Naive thymus-derived CD4-positive, alpha-beta T cell (primary cell): Measurements from ENCODE around the gene CXorf65. TPM values are rescaled to one million over a fixed set of nuclear protein-coding genes. Genes with fewer than 3 reads are reported as not detected.

Source experiments
- ATAC-seq: fragments of 150-1000 bp; cut with Tn5 transposase; 2 replicates; pipeline ENCODE4 v1.10.0; 2021; ENCODE audit warnings: mild to moderate bottlenecking, moderate library complexity
- CTCF ChIA-PET: fragments of 350-600 bp; sonication (Branson Sonifier 250); formaldehyde crosslinking; loops from one replicate; lab custom pipeline; 2021; ENCODE audit warnings: antibody characterized with exemption; lab: Charles Lee
- POLR2A ChIA-PET: fragments of 350-600 bp; sonication (Branson Sonifier 250); formaldehyde crosslinking; loops from one replicate; lab custom pipeline; 2021; ENCODE audit warnings: antibody characterized with exemption, inconsistent platforms; lab: Charles Lee
- DNase-seq, 9 donors: peaks; one replicate each; pipeline versions ENCODE4 v3.0.0 to v3.0.0-alpha.2; 2020 to 2022; ENCODE audit warnings: mixed read lengths in 1 of 9
- H3K27ac ChIP-seq: one replicate; pipeline ENCODE4 v1.7.0; 2013; ENCODE audit warnings: mild to moderate bottlenecking, low read depth, low read length, moderate library complexity
- H3K27me3 ChIP-seq, 2 donors: one replicate each; pipeline ENCODE4 v1.7.0; 2013; ENCODE audit warnings: low read length in 2 of 2, mild to moderate bottlenecking in 2 of 2, moderate library complexity in 2 of 2; ENCODE audit not compliant: control insufficient read depth in 2 of 2, insufficient read depth in 2 of 2
- H3K36me3 ChIP-seq, 3 experiments: 1 replicate in 2 of 3; 2 replicates in 1 of 3; pipeline ENCODE4 v1.7.0; 2013; ENCODE audit warnings: low read length in 3 of 3, mild to moderate bottlenecking in 3 of 3, moderate library complexity in 1 of 3; ENCODE audit not compliant: insufficient read depth in 3 of 3, control insufficient read depth in 2 of 3
- H3K4me1 ChIP-seq, 2 donors: one replicate each; pipeline ENCODE4 v1.7.0; 2013; ENCODE audit warnings: low read length in 2 of 2, mild to moderate bottlenecking in 2 of 2, moderate library complexity in 1 of 2; ENCODE audit not compliant: control insufficient read depth in 2 of 2, insufficient read depth in 2 of 2
- H3K4me3 ChIP-seq: 2 replicates; pipeline ENCODE4 v1.7.0; 2013; ENCODE audit warnings: mild to moderate bottlenecking, low read length
- H3K9me3 ChIP-seq, 3 experiments: 1 replicate in 2 of 3; 2 replicates in 1 of 3; pipeline ENCODE4 v1.7.0; 2013; ENCODE audit warnings: low read length in 3 of 3; ENCODE audit not compliant: control insufficient read depth in 2 of 3
- H3K27ac Mint-ChIP-seq, 9 donors: one replicate each; pipeline ENCODE4 v1.8.0; 2020 to 2022; ENCODE audit warnings: mixed read lengths in 9 of 9, mild to moderate bottlenecking in 8 of 9, moderate library complexity in 5 of 9, inconsistent platforms in 2 of 9
- H3K27me3 Mint-ChIP-seq, 5 donors: one replicate each; pipeline ENCODE4 v1.8.0; 2021 to 2022; ENCODE audit warnings: mixed read lengths in 5 of 5, mild to moderate bottlenecking in 1 of 5
- H3K36me3 Mint-ChIP-seq, 5 donors: one replicate each; pipeline ENCODE4 v1.8.0; 2020 to 2022; ENCODE audit warnings: mixed read lengths in 5 of 5, mild to moderate bottlenecking in 3 of 5, inconsistent platforms in 1 of 5
- H3K4me1 Mint-ChIP-seq, 7 donors: one replicate each; pipeline ENCODE4 v1.8.0; 2020 to 2022; ENCODE audit warnings: mixed read lengths in 7 of 7, mild to moderate bottlenecking in 3 of 7, inconsistent platforms in 1 of 7
- H3K4me3 Mint-ChIP-seq, 10 donors: one replicate each; pipeline ENCODE4 v1.8.0; 2020 to 2022; ENCODE audit warnings: mild to moderate bottlenecking in 10 of 10, mixed read lengths in 10 of 10, moderate library complexity in 6 of 10, inconsistent platforms in 2 of 10
- H3K9me3 Mint-ChIP-seq, 11 donors: one replicate each; pipeline ENCODE4 v1.8.0; 2020 to 2022; ENCODE audit warnings: mixed read lengths in 11 of 11, mild to moderate bottlenecking in 4 of 11, inconsistent platforms in 1 of 11, moderate library complexity in 1 of 11
- intact Hi-C, 2 donors: fragments of 100-400 bp; cut with micrococcal nuclease; formaldehyde crosslinking; loops; one replicate each; pipeline ENCODE4 v1.15.1; 2023
- polyA plus RNA-seq, 2 donors: library from polyadenylated mRNA; unstranded; fragments of 300-500 nt; fragmentation: Illumina TruSeq; gene quantifications; one replicate each; pipeline ENCODE4 v1.2.3, GENCODE V29; 2021
- total RNA-seq, 6 experiments: library from RNA in 5 of 6; stranded (reverse) in 5 of 6; gene quantifications; 1 replicate in 5 of 6; 2 replicates in 1 of 6; pipeline ENCODE4 v1.2.3 and lab custom pipeline; 2021 to 2026

Gene CXorf65
- total and polyA plus RNA-seq, 7 experiments from 2014 or later: 0.31 to 83.4 (median 43.4) TPM

GRCh38 chrX:71103110-71103983 is 3.2 kb downstream of the CXorf65 start:
- Histone ChIP-seq H3K9me3 (no peaks in the 10 kb centered on the region), H3K27me3 (no peaks in the 10 kb centered on the region), H3K4me1 (peaks cover 62 to 74% of the 10 kb centered on the region in 2 donors), H3K36me3 (peaks cover 4 to 6% (median 5%) of the 10 kb centered on the region in 3 experiments), H3K27ac (peak overlapping the region; percentile 82), H3K4me3 (peak overlapping the region; percentile 45)
- H3K27ac Mint-ChIP-seq: peak overlapping the region; percentile 90 to 99 (median 92)
- peaks cover 1 to 35% (median 18%) of the 10 kb centered on the region in 5 donors for H3K36me3 Mint-ChIP-seq
- ATAC-seq: peak; percentile 73
- DNase-seq: peak in 8 of 9 donors; percentile 46 to 61 (median 58)
- H3K27me3 Mint-ChIP-seq: no peaks in the 10 kb centered on the region
- peak overlapping the region; percentile 75 to 98 (median 85) for H3K4me3 Mint-ChIP-seq
- peaks cover 0 to 6% (median 0%) of the 10 kb centered on the region in 11 donors for H3K9me3 Mint-ChIP-seq
- ChIA-PET CTCF (interaction anchor here (0.9 to 4.9 kb wide), 5 partner anchors 8 to 76 kb away, joined by 3 to 59 read pairs (median 18); partner anchors contain the start of genes IL2RG and MED12), POLR2A (interaction anchor here (1.3 to 8.5 kb wide), 4 partner anchors 9 to 81 kb away, joined by 5 to 125 read pairs (median 111); partner anchors contain the start of genes IL2RG and MED12)
- peaks cover 44 to 92% (median 79%) of the 10 kb centered on the region in 7 donors for H3K4me1 Mint-ChIP-seq
- intact Hi-C loops: loop anchor here (1.0 kb wide), 1 partner anchor 8 kb away; the partner anchor contains the start of gene IL2RG (in 2 of the 2)

- ATAC-seq (no peak), DNase-seq (no peak)
- Mint-ChIP-seq H3K27ac (peak overlapping the region; percentile 81 to 99 (median 92)), H3K27me3 (no peaks in the 10 kb centered on the region), H3K4me3 (peak overlapping the region in 7 of 10 donors; percentile 27 to 98 (median 75)), H3K9me3 (peaks cover 0 to 4% (median 0%) of the 10 kb centered on the region in 11 donors), H3K4me1 (peaks cover 43 to 92% (median 75%) of the 10 kb centered on the region in 7 donors), H3K36me3 (peaks cover 0 to 26% (median 12%) of the 10 kb centered on the region in 5 donors)
- intact Hi-C loops: no loop called here
- Histone ChIP-seq H3K9me3 (no peaks in the 10 kb centered on the region), H3K27me3 (no peaks in the 10 kb centered on the region), H3K27ac (peak overlapping the region; percentile 82), H3K4me3 (no peak overlapping the region), H3K4me1 (peaks cover 62 to 75% of the 10 kb centered on the region in 2 donors), H3K36me3 (peaks cover 0 to 1% (median under 1%) of the 10 kb centered on the region in 3 experiments)
- ChIA-PET CTCF (interaction anchor here (1.1 to 4.9 kb wide), 6 partner anchors 9 to 80 kb away, joined by 3 to 59 read pairs (median 12); partner anchors contain the start of genes IL2RG and MED12), POLR2A (interaction anchor here (0.6 to 8.5 kb wide), 8 partner anchors 10 to 430 kb away, joined by 3 to 125 read pairs (median 9); partner anchors contain the start of genes IL2RG, MED12 and OGT)
Measured at GRCh38 chrX:71102292-71102691, 4.2 kb downstream of the CXorf65 start.

- peaks cover 52 to 68% of the 10 kb centered on the region in 2 donors for H3K4me1 ChIP-seq
Measured at GRCh38 chrX:71100581-71101505, 5.7 kb downstream of the CXorf65 start.

GRCh38 chrX:71099736-71100135 is 6.8 kb downstream of the CXorf65 start:
- Histone ChIP-seq H3K4me1 (peaks cover 44 to 59% of the 10 kb centered on the region in 2 donors), H3K9me3 (no peaks in the 10 kb centered on the region), H3K36me3 (no peaks in the 10 kb centered on the region), H3K27me3 (no peaks in the 10 kb centered on the region), H3K27ac (peak overlapping the region; percentile 23), H3K4me3 (no peak overlapping the region)
- no peak for ATAC-seq
- Mint-ChIP-seq H3K4me3 (peak overlapping the region in 8 of 10 donors; percentile 1 to 61 (median 34)), H3K4me1 (peaks cover 30 to 82% (median 64%) of the 10 kb centered on the region in 7 donors), H3K36me3 (peaks cover 0 to 11% (median 0%) of the 10 kb centered on the region in 5 donors), H3K27me3 (peaks cover 0 to 2% (median 0%) of the 10 kb centered on the region in 5 donors), H3K9me3 (peaks cover 0 to 5% (median 0%) of the 10 kb centered on the region in 11 donors), H3K27ac (peak overlapping the region; percentile 18 to 83 (median 76))
- no peak for DNase-seq
- CTCF ChIA-PET: interaction anchor here (0.9 to 4.9 kb wide), 12 partner anchors 8 to 80 kb away, joined by 3 to 59 read pairs (median 4); partner anchors contain the start of genes IL2RG and MED12
- intact Hi-C loops: loop anchor here in 1 of 2 donors (2.0 kb wide), 1 partner anchor 267 kb away; the partner anchor contains the start of gene TAF1
- POLR2A ChIA-PET: interaction anchor here (0.6 to 8.5 kb wide), 9 partner anchors 9 to 79 kb away, joined by 3 to 125 read pairs (median 4); partner anchors contain the start of genes IL2RG, MED12 and SNX12

More at GRCh38 chrX:71100581-71101505, 5.7 kb downstream of the CXorf65 start:
- H3K36me3 ChIP-seq: no peaks in the 10 kb centered on the region
- no peaks in the 10 kb centered on the region for H3K9me3 ChIP-seq
- ChIA-PET POLR2A (interaction anchor here (0.6 to 8.5 kb wide), 9 partner anchors 7 to 431 kb away, joined by 3 to 125 read pairs (median 9); partner anchors contain the start of genes IL2RG and MED12), CTCF (interaction anchor here (0.9 to 4.9 kb wide), 8 partner anchors 11 to 156 kb away, joined by 3 to 59 read pairs (median 11); partner anchors contain the start of genes IL2RG and MED12)
- peak overlapping the region in 7 of 10 donors; percentile 4 to 60 (median 36) for H3K4me3 Mint-ChIP-seq
- no peak overlapping the region for H3K4me3 ChIP-seq
- DNase-seq (peak in 1 of 9 donors; percentile 44), ATAC-seq (no peak)
- no peaks in the 10 kb centered on the region for H3K27me3 ChIP-seq
- H3K27ac Mint-ChIP-seq: peak overlapping the region; percentile 44 to 99 (median 86)
- intact Hi-C loops: no loop called here
- peaks cover 34 to 80% (median 63%) of the 10 kb centered on the region in 7 donors for H3K4me1 Mint-ChIP-seq
- peaks cover 0 to 2% (median 0%) of the 10 kb centered on the region in 5 donors for H3K27me3 Mint-ChIP-seq
- H3K36me3 Mint-ChIP-seq: peaks cover 0 to 15% (median 4%) of the 10 kb centered on the region in 5 donors
- H3K9me3 Mint-ChIP-seq: peaks cover 0 to 2% (median 0%) of the 10 kb centered on the region in 11 donors
- peak overlapping the region; percentile 58 for H3K27ac ChIP-seq

- ATAC-seq (no peak), DNase-seq (no peak)
- Mint-ChIP-seq H3K36me3 (peaks cover 0 to 4% (median 0%) of the 10 kb centered on the region in 5 donors), H3K9me3 (peaks cover 0 to 5% (median 0%) of the 10 kb centered on the region in 11 donors), H3K4me1 (peaks cover 23 to 75% (median 57%) of the 10 kb centered on the region in 7 donors), H3K4me3 (peak overlapping the region in 8 of 10 donors; percentile 1 to 75 (median 34)), H3K27ac (peak overlapping the region in 8 of 9 donors; percentile 32 to 83 (median 76)), H3K27me3 (peaks cover 0 to 2% (median 0%) of the 10 kb centered on the region in 5 donors)
- no peaks in the 10 kb centered on the region for H3K27me3 ChIP-seq
- peak overlapping the region; percentile 23 for H3K27ac ChIP-seq
- no peak overlapping the region for H3K4me3 ChIP-seq
- H3K4me1 ChIP-seq: peaks cover 37 to 54% of the 10 kb centered on the region in 2 donors
- CTCF ChIA-PET: interaction anchor here (0.9 to 4.9 kb wide), 10 partner anchors 9 to 80 kb away, joined by 3 to 59 read pairs (median 4); partner anchors contain the start of genes IL2RG and MED12
- no peaks in the 10 kb centered on the region for H3K9me3 ChIP-seq
- POLR2A ChIA-PET: interaction anchor here (0.6 to 8.5 kb wide), 9 partner anchors 9 to 80 kb away, joined by 3 to 125 read pairs (median 4); partner anchors contain the start of genes IL2RG, MED12 and SNX12
- no peaks in the 10 kb centered on the region for H3K36me3 ChIP-seq
- intact Hi-C loops: loop anchor here (1.0 to 2.0 kb wide), 6 partner anchors 7 to 268 kb away; partner anchors contain the start of genes IL2RG (in 2 of the 2), CXorf65 (in 1 of the 2), MED12 (in 1 of the 2) and TAF1 (in 1 of the 2)
Measured at GRCh38 chrX:71098951-71099506, 7.5 kb downstream of the CXorf65 start.
